KOPT-K1 (cell line): ENCODE measurements around the gene CEBPA.
"Not testable (repeated sequence)": the region's sequence is repeated elsewhere in the genome, so short reads cannot be mapped to it uniquely, and the experiment has no call there.

Experiments
- H3K27ac ChIP-seq: fragments of 200-600 bp; sonication (generic); 2 replicates; pipeline ENCODE4 v1.5.1; 2016; ENCODE audit warnings: antibody characterized with exemption, mild to moderate bottlenecking, low read depth, low read length; ENCODE audit not compliant: poor library complexity, severe bottlenecking
- H3K36me3 ChIP-seq: fragments of 200-600 bp; sonication (generic); 2 replicates; pipeline ENCODE4 v1.5.1; 2017; ENCODE audit warnings: antibody characterized with exemption, mild to moderate bottlenecking, low read length, moderate library complexity; ENCODE audit not compliant: insufficient read depth
- H3K9me3 ChIP-seq: fragments of 200-600 bp; sonication (generic); 2 replicates; pipeline ENCODE4 v1.5.1; 2017; ENCODE audit warnings: antibody characterized with exemption, low read length, mild to moderate bottlenecking; ENCODE audit not compliant: insufficient read depth, poor library complexity, severe bottlenecking

CEBPA gene

GRCh38 chr19:33298146-33298911, 4.0 kb downstream of the CEBPA start:
- no peak overlapping the region for H3K27ac ChIP-seq
- H3K9me3 ChIP-seq = no peaks in the 10 kb centered on the region
- H3K36me3 ChIP-seq = no peaks in the 10 kb centered on the region

- no peaks in the 10 kb centered on the region for H3K9me3 ChIP-seq
- no peaks in the 10 kb centered on the region for H3K36me3 ChIP-seq
- no peak overlapping the region for H3K27ac ChIP-seq
These were observed 4.8 kb downstream of the CEBPA start for GRCh38 chr19:33297401-33298145.

- no peak overlapping the region for H3K27ac ChIP-seq
- no peaks in the 10 kb centered on the region for H3K36me3 ChIP-seq
- no peaks in the 10 kb centered on the region for H3K9me3 ChIP-seq
These were observed 5.8 kb downstream of the CEBPA start for GRCh38 chr19:33296488-33296971.

- H3K27ac ChIP-seq = no peak overlapping the region
These were observed 6.5 kb downstream of the CEBPA start for GRCh38 chr19:33295621-33296487.

GRCh38 chr19:33295046-33295445, 7.3 kb downstream of the CEBPA start:
- not testable (repeated sequence) for H3K9me3 ChIP-seq, H3K27ac ChIP-seq, H3K36me3 ChIP-seq

More at GRCh38 chr19:33295621-33296487, 6.5 kb downstream of the CEBPA start:
- H3K9me3 ChIP-seq = no peaks in the 10 kb centered on the region
- H3K36me3 ChIP-seq = no peaks in the 10 kb centered on the region

GRCh38 chr19:33294058-33294798, 8.1 kb downstream of the CEBPA start:
- Histone ChIP-seq H3K9me3 (peaks cover 9% of the 10 kb centered on the region), H3K27ac (no peak overlapping the region), H3K36me3 (no peaks in the 10 kb centered on the region)

GRCh38 chr19:33293255-33294057, 8.9 kb downstream of the CEBPA start:
- H3K36me3 ChIP-seq = no peaks in the 10 kb centered on the region
- no peak overlapping the region for H3K27ac ChIP-seq
- H3K9me3 ChIP-seq = peaks cover 16% of the 10 kb centered on the region

- Histone ChIP-seq H3K27ac (no peak overlapping the region), H3K36me3 (no peaks in the 10 kb centered on the region), H3K9me3 (peaks cover 24% of the 10 kb centered on the region)
These were observed 9.6 kb downstream of the CEBPA start for GRCh38 chr19:33292595-33293254.

GRCh38 chr19:33291623-33292534, 10.5 kb downstream of the CEBPA start:
- Histone ChIP-seq H3K27ac (no peak overlapping the region), H3K9me3 (peaks cover 31% of the 10 kb centered on the region), H3K36me3 (no peaks in the 10 kb centered on the region)

- H3K27ac ChIP-seq = no peak overlapping the region
- peaks cover 31% of the 10 kb centered on the region for H3K9me3 ChIP-seq
- H3K36me3 ChIP-seq = no peaks in the 10 kb centered on the region
These were observed 11.2 kb downstream of the CEBPA start for GRCh38 chr19:33290956-33291622.

- Histone ChIP-seq H3K27ac (no peak overlapping the region), H3K9me3 (peaks cover 31% of the 10 kb centered on the region), H3K36me3 (no peaks in the 10 kb centered on the region)
These were observed 12.1 kb downstream of the CEBPA start for GRCh38 chr19:33290082-33290815.

GRCh38 chr19:33289261-33289660, 13.1 kb downstream of the CEBPA start:
- Histone ChIP-seq H3K36me3 (no peaks in the 10 kb centered on the region), H3K27ac (no peak overlapping the region)

More at GRCh38 chr19:33289261-33289660, 13.1 kb downstream of the CEBPA start:
- H3K9me3 ChIP-seq = peaks cover 31% of the 10 kb centered on the region
